Upper lobe of right lung (tissue), 1 donor: ENCODE measurements around the gene PRCP. TPM values are rescaled to one million over a fixed set of nuclear protein-coding genes. Genes with fewer than 3 reads are reported as not detected.

Experiments
- ATAC-seq: fragments of 200-7000 bp; cut with Tn5 transposase; one replicate; pipeline ENCODE4 v1.9.1; 2020; ENCODE audit warnings: mild to moderate bottlenecking, moderate library complexity
- DNase-seq: peaks from one replicate; pipeline ENCODE4 v3.0.0-alpha.2; 2020
- H3K27ac ChIP-seq: fragments of 200-600 bp; one replicate; pipeline ENCODE4 v1.8.0; 2022
- H3K27me3 ChIP-seq: fragments of 200-600 bp; one replicate; pipeline ENCODE4 v1.8.0; 2022; ENCODE audit warnings: mild to moderate bottlenecking
- H3K36me3 ChIP-seq: fragments of 200-600 bp; one replicate; pipeline ENCODE4 v1.8.0; 2022
- H3K4me1 ChIP-seq: fragments of 200-600 bp; one replicate; pipeline ENCODE4 v1.8.0; 2022
- H3K4me3 ChIP-seq: fragments of 200-600 bp; one replicate; pipeline ENCODE4 v1.8.0; 2022; ENCODE audit warnings: mild to moderate bottlenecking
- H3K9me3 ChIP-seq: fragments of 200-600 bp; one replicate; pipeline ENCODE4 v1.8.0; 2022
- CTCF ChIP-seq: fragments of 200-600 bp; IDR thresholded peaks from one replicate; pipeline ENCODE4 v1.8.0; 2022; ENCODE audit warnings: antibody characterized with exemption
- intact Hi-C: fragments of 100-400 bp; cut with DNase I; formaldehyde crosslinking; loops from one replicate; pipeline ENCODE4 v1.11.0; 2022
- total RNA-seq: library from RNA; stranded (reverse); fragmentation: NEBNext Ultra II Directional; extraction: Animal tissue kit (Norgen Biotek cat#: 25700); gene quantifications from one replicate; pipeline ENCODE4 v1.2.1, GENCODE V29; 2021
- donor health status: DM: no; HTN: yes; CAD: no; lungs with severe emphysema.

Gene PRCP
- total RNA-seq, 1 donor from 2014 or later = 91.3 TPM

GRCh38 chr11:82909015-82909640, 8.9 kb upstream of the PRCP start:
- intact Hi-C loops = loop anchor here (10.0 kb wide), 1 partner anchor 336 kb away; no protein-coding TSS in a partner anchor
- Histone ChIP-seq H3K27ac (no peak overlapping the region), H3K9me3 (no peaks in the 10 kb centered on the region), H3K4me3 (no peak overlapping the region), H3K4me1 (peaks cover 4% of the 10 kb centered on the region), H3K27me3 (no peaks in the 10 kb centered on the region), H3K36me3 (no peaks in the 10 kb centered on the region)
- DNase-seq (no peak), ATAC-seq (no peak)
- TF ChIP-seq CTCF = no peak

- Histone ChIP-seq H3K27ac (no peak overlapping the region), H3K4me1 (peaks cover 4% of the 10 kb centered on the region), H3K9me3 (no peaks in the 10 kb centered on the region), H3K27me3 (no peaks in the 10 kb centered on the region), H3K36me3 (no peaks in the 10 kb centered on the region), H3K4me3 (no peak overlapping the region)
- DNase-seq = no peak
- no peak for TF ChIP-seq CTCF
- ATAC-seq = no peak
- intact Hi-C loops = loop anchor here (10.0 kb wide), 1 partner anchor 336 kb away; no protein-coding TSS in a partner anchor
Measured at GRCh38 chr11:82908311-82908710, 8.1 kb upstream of the PRCP start.

GRCh38 chr11:82907371-82907770, 7.1 kb upstream of the PRCP start:
- Histone ChIP-seq H3K27me3 (no peaks in the 10 kb centered on the region), H3K9me3 (no peaks in the 10 kb centered on the region), H3K4me1 (peaks cover 4% of the 10 kb centered on the region), H3K36me3 (no peaks in the 10 kb centered on the region), H3K27ac (no peak overlapping the region), H3K4me3 (no peak overlapping the region)
- TF ChIP-seq CTCF = no peak
- intact Hi-C loops = loop anchor here (10.0 kb wide), 1 partner anchor 337 kb away; no protein-coding TSS in a partner anchor
- peak; percentile 69 for DNase-seq
- ATAC-seq = peak; percentile 53

GRCh38 chr11:82906931-82907330, 6.7 kb upstream of the PRCP start:
- Histone ChIP-seq H3K36me3 (no peaks in the 10 kb centered on the region), H3K27ac (no peak overlapping the region), H3K9me3 (no peaks in the 10 kb centered on the region), H3K27me3 (no peaks in the 10 kb centered on the region), H3K4me3 (no peak overlapping the region), H3K4me1 (peaks cover 6% of the 10 kb centered on the region)
- TF ChIP-seq CTCF = no peak
- intact Hi-C loops = loop anchor here (10.0 kb wide), 1 partner anchor 338 kb away; no protein-coding TSS in a partner anchor
- ATAC-seq (no peak), DNase-seq (no peak)

- no peaks in the 10 kb centered on the region for H3K36me3 ChIP-seq
- intact Hi-C loops = loop anchor here (10.0 kb wide), 1 partner anchor 339 kb away; no protein-coding TSS in a partner anchor
- DNase-seq = no peak
- no peaks in the 10 kb centered on the region for H3K27me3 ChIP-seq
- H3K27ac ChIP-seq = no peak overlapping the region
- H3K9me3 ChIP-seq = no peaks in the 10 kb centered on the region
- TF ChIP-seq CTCF = peak; percentile 72
- H3K4me3 ChIP-seq = no peak overlapping the region
- ATAC-seq = no peak
- H3K4me1 ChIP-seq = peaks cover 9% of the 10 kb centered on the region
Measured at GRCh38 chr11:82906236-82906635, 6.0 kb upstream of the PRCP start.
